GM13977 (cell line): ENCODE results near the gene PRR14.

Experiments used
- DNase-seq: peaks from one replicate; pipeline ENCODE4 v3.0.0; 2012; ENCODE audit warnings: low spot score
- in situ Hi-C: fragments of 300-500 bp; cut with MboI; formaldehyde crosslinking; loops from one replicate; pipeline ENCODE4 v1.12.0; 2022; ENCODE audit warnings: low sequenced_read_pairs, low pct_unique_long_range_greater_than_20kb, mixed read lengths, inconsistent platforms; ENCODE audit not compliant: unreplicated experiment
- TF ChIP-seq, protein P1 (sequence below): IDR thresholded peaks from 2 replicates; pipeline ENCODE4 v1.5.1; 2012; ENCODE audit warnings: mild to moderate bottlenecking, control low read depth; ENCODE audit not compliant: insufficient read depth; ENCODE audit errors: extremely low read depth, missing control alignments

The PRR14 gene

DNA sequence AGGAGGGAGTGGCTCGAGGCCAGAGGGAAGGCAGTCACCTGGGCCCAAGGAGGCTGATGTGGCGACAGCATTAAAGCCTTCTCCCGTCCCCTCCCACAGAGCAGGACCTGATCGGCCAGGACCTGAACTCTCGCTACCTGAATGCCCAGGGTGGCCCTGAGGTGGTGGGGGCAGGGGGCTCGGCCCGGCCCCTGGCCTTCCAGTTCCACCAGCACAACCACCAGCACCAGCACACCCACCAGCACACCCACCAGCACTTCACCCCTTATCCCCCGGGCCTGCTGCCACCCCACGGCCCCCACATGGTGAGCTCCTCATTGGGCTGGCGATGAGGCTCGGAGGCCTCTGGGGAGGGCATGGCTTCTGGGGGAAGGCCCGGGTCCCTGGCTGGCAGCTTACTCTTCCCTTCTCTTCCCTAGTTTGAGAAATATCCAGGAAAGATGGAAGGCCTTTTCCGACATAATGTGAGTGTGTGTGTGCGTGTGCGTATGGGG, 13.9 kb downstream of the PRR14 start:
- no peak for DNase-seq
- in situ Hi-C loops: no loop called here
- TF ChIP-seq, protein P1, sequence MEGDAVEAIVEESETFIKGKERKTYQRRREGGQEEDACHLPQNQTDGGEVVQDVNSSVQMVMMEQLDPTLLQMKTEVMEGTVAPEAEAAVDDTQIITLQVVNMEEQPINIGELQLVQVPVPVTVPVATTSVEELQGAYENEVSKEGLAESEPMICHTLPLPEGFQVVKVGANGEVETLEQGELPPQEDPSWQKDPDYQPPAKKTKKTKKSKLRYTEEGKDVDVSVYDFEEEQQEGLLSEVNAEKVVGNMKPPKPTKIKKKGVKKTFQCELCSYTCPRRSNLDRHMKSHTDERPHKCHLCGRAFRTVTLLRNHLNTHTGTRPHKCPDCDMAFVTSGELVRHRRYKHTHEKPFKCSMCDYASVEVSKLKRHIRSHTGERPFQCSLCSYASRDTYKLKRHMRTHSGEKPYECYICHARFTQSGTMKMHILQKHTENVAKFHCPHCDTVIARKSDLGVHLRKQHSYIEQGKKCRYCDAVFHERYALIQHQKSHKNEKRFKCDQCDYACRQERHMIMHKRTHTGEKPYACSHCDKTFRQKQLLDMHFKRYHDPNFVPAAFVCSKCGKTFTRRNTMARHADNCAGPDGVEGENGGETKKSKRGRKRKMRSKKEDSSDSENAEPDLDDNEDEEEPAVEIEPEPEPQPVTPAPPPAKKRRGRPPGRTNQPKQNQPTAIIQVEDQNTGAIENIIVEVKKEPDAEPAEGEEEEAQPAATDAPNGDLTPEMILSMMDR: no peak

DNA sequence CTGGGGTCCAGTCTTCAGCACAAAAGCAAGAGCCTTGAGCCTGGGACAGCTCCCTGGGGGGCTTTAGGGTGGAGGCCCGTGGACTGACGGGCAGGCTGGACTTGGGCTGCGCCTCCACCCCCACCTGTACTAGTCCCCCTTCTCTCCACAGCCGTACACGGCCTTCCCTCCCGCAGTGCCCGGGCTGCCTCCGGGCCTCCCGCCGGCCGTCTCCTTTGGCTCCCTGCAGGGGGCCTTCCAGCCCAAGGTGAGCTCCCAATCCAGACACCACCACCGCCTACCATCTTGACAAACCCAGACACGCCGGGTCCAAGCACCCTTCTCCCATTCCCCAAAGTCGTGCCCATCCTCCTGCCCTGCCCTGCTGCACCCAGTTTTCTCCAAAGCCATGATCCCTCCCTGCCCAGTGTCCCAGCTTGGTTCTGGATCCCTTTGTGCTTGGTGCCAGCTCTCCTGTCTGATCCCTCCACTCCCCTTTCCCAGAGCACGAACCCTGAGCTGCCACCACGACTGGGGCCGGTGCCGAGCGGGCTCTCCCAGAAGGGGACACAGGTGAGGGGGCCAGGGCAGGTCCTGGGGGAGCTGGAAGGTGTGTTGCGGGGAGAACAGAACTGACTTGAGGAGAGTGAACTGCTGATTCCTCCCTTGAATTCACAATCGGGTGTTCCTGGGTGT, 14.5 kb downstream of the PRR14 start:
- DNase-seq: no peak
- TF ChIP-seq, protein P1: no peak
- in situ Hi-C loops: no loop called here

DNA sequence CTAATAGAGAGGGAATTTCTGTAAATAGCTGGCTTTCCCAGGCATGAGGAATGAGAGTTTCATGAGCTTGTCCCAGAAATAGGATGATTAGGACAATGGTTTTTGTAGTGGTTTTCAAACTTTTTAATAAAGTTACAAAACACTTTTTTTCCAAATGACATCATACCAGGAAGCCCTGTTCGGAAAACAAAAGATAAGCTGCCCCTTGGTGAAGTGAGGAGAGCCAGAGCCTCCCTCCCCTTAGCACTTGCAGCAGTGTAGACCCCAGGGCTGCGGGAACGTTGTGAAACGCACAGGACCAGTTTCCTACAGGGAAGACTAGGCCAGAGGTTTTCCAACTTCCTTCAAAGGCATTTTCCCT, 15.1 kb downstream of the PRR14 start:
- DNase-seq: no peak
- in situ Hi-C loops: no loop called here
- TF ChIP-seq, protein P1: no peak

DNA sequence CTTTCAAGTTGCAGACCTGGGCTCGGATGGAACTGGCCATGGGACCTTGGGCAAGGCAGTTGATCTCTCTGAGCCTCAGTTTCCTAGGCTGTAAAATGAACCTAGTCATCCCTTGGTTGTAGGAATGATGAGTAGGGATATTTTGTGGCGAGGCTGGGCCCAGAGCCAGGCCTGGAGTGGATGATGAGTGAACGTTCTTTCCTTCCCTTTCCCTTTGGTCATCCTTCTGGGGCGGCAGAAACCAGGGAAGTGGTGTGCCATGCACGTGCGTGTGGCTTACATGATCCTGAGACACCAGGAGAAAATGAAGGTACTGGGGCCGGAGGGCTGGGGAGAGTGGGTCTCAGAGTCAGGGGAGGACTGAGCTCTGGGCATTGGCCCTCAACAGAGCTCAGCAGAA, 15.9 kb downstream of the PRR14 start:
- no peak for DNase-seq
- in situ Hi-C loops: no loop called here
- TF ChIP-seq, protein P1: no peak

DNA sequence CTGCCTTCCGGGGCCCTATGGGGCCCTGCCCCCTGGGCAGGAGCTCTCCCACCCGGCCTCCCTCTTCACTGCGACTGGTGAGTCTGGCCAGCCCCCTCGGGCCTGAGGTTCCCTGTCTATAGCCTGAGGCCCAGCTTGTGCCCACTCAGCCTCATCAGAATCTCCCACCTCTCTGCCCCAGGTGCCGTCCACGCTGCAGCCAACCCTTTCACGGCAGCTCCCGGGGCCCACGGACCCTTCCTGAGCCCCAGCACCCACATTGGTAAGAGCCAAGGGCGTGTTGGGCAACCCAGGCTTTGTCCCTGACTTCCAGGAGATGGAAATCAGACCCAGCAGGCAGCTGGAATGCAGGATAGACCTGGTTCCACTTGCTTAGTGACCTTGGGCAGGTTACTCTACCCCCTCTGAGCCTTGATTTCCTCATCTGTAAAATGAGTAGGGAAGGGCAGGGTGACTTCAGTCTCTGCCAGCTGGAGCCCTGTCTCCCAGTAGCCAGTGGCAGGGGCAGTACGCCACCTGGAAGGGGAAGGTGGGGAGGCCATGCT, 16.7 kb downstream of the PRR14 start:
- no peak for DNase-seq
- in situ Hi-C loops: no loop called here
- TF ChIP-seq, protein P1: no peak

DNA sequence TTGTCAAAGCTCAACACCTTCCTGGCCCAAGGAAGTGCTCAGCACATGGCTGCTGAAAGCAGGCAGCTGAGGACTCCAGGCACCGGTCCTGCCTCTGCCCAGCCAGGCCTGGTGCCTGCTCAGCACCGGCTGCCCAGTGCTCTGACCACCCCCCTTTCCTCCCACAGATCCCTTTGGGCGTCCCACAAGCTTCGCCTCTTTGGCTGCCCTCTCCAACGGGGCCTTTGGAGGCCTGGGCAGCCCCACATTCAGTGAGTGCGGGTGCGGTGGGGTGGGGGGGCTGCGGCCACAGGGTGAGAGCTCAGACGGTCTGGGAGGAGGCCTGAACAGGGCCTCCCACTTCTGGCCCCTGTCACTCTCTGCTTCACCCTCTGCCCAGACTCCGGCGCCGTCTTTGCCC, 17.6 kb downstream of the PRR14 start:
- DNase-seq: no peak
- TF ChIP-seq, protein P1: no peak
- in situ Hi-C loops: no loop called here
